Transverse colon (tissue), 4 donors: ENCODE results near the gene PRPSAP1. TPM values are rescaled to one million over a fixed set of nuclear protein-coding genes. Genes with fewer than 3 reads are reported as not detected.

ENCODE experiments used
- DNase-seq: peaks from one replicate; pipeline ENCODE4 v3.0.0-alpha.2; 2019
- H3K27ac ChIP-seq, 4 donors: fragments of 200-600 bp; sonication (generic); 2 replicates each; pipeline ENCODE4 v1.5.1; 2016 to 2018; ENCODE audit warnings: inconsistent platforms in 4 of 4
- H3K27me3 ChIP-seq: fragments of 200-600 bp; sonication (generic); 2 replicates; pipeline ENCODE4 v1.5.1; 2017; ENCODE audit warnings: inconsistent platforms
- H3K36me3 ChIP-seq, 4 donors: fragments of 200-600 bp; sonication (generic); 2 replicates each; pipeline ENCODE4 v1.5.1; 2017 to 2019; ENCODE audit warnings: inconsistent platforms in 4 of 4
- H3K4me1 ChIP-seq, 4 donors: fragments of 200-600 bp; sonication (generic); 2 replicates each; pipeline ENCODE4 v1.5.1; 2017 to 2020; ENCODE audit warnings: inconsistent platforms in 4 of 4
- H3K4me3 ChIP-seq, 4 donors: fragments of 200-600 bp; sonication (generic); 1 replicate in 1 of 4; 2 replicates in 3 of 4; pipeline versions ENCODE4 v1.5.1 to v1.6.1; 2017 to 2019; ENCODE audit warnings: inconsistent platforms in 4 of 4
- H3K9me3 ChIP-seq, 2 donors: fragments of 200-600 bp; sonication (generic); 2 replicates each; pipeline ENCODE4 v1.5.1; 2017 to 2019; ENCODE audit warnings: inconsistent platforms in 2 of 2
- CTCF ChIP-seq, 5 experiments: fragments of 200-600 bp in 3 of 5; fragments of 450-650 bp in 2 of 5; sonication (generic) in 3 of 5; IDR thresholded peaks; 1 replicate in 2 of 5; 2 replicates in 3 of 5; pipeline ENCODE4 v1.5.1; 2016 to 2017; ENCODE audit warnings: antibody characterized with exemption in 5 of 5, inconsistent platforms in 3 of 5, mild to moderate bottlenecking in 2 of 5, moderate library complexity in 1 of 5
- EP300 ChIP-seq: sonication (generic); formaldehyde crosslinking; IDR thresholded peaks from one replicate; pipeline ENCODE4 v1.6.1; 2017; ENCODE audit warnings: antibody characterized with exemption, low read depth
- POLR2A ChIP-seq: fragments of 450-650 bp; IDR thresholded peaks from one replicate; pipeline ENCODE4 v1.6.1; 2016; ENCODE audit warnings: antibody characterized with exemption, mild to moderate bottlenecking, moderate library complexity
- POLR2AphosphoS5 ChIP-seq, 3 donors: sonication (generic); formaldehyde crosslinking; IDR thresholded peaks; one replicate each; pipeline ENCODE4 v1.6.1; 2016; ENCODE audit warnings: antibody characterized with exemption in 3 of 3
- WGBS, 2 donors: methylation state at CpG; one replicate each; pipeline ENCODE4 v1.1.5; 2018; ENCODE audit warnings: low coverage in 1 of 2; 5-methylcytosine and 5-hydroxymethylcytosine counted together
- in situ Hi-C, 4 donors: fragments of 200-750 bp; cut with MboI; loops; one replicate each; pipeline versions ENCODE4 v1.15.0 to v1.15.1; 2017; ENCODE audit warnings: low sequenced_read_pairs in 3 of 4, low pct_ligation_motif_present in 1 of 4, low pct_unique_long_range_greater_than_20kb in 1 of 4
- intact Hi-C: fragments of 100-400 bp; cut with DNase I; formaldehyde crosslinking; loops from one replicate; pipeline ENCODE4 v1.15.1; 2023; ENCODE audit warnings: low total_unique reads
- total RNA-seq, 4 donors: library from RNA; depleted of rRNA; stranded (reverse); fragments of >200 nt; gene quantifications; one replicate each; pipeline ENCODE4 v1.1.0, GENCODE V29; 2016

The PRPSAP1 gene
- total RNA-seq, 4 donors from 2014 or later, result 50.1 to 147 (median 96.7) TPM

GRCh38 chr17:76317535-76317934 is 36.2 kb downstream of the PRPSAP1 start:
- Histone ChIP-seq H3K27ac (no peak overlapping the region), H3K4me1 (no peaks in the 10 kb centered on the region), H3K9me3 (no peaks in the 10 kb centered on the region), H3K36me3 (peaks cover 0 to 8% (median under 1%) of the 10 kb centered on the region in 4 donors), H3K27me3 (no peaks in the 10 kb centered on the region), H3K4me3 (no peak overlapping the region)
- TF ChIP-seq EP300 (no peak), POLR2AphosphoS5 (IDR thresholded peaks at IDR 0.05) (no peak)
- WGBS, 2 donors, result 91% methylated on average over 2 of the region's 2 CpGs
- intact Hi-C loops (no loop called here), in situ Hi-C loops (no loop called here)
- no peak for DNase-seq

- in situ Hi-C loops (no loop called here), intact Hi-C loops (no loop called here)
- TF ChIP-seq POLR2AphosphoS5 (IDR thresholded peaks at IDR 0.05) (no peak), EP300 (no peak)
- Histone ChIP-seq H3K27me3 (no peaks in the 10 kb centered on the region), H3K9me3 (no peaks in the 10 kb centered on the region), H3K36me3 (peaks cover 0 to 26% (median 2%) of the 10 kb centered on the region in 4 donors), H3K27ac (no peak overlapping the region), H3K4me1 (no peaks in the 10 kb centered on the region), H3K4me3 (no peak overlapping the region)
- 87 to 94% methylated on average over 11 to 15 of the region's 15 CpGs for WGBS, 2 donors
- no peak for DNase-seq
Measured at GRCh38 chr17:76314392-76315227, 39.1 kb downstream of the PRPSAP1 start.

GRCh38 chr17:76312735-76313134 is 41.0 kb downstream of the PRPSAP1 start:
- Histone ChIP-seq H3K27me3 (no peaks in the 10 kb centered on the region), H3K27ac (no peak overlapping the region), H3K4me3 (no peak overlapping the region), H3K36me3 (peaks cover 0 to 26% (median 2%) of the 10 kb centered on the region in 4 donors), H3K4me1 (no peaks in the 10 kb centered on the region), H3K9me3 (no peaks in the 10 kb centered on the region)
- intact Hi-C loops, result no loop called here
- in situ Hi-C loops, result no loop called here
- 79 to 87% methylated on average over 9 of the region's 9 CpGs for WGBS, 2 donors
- no peak for TF ChIP-seq POLR2A
- no peak for TF ChIP-seq POLR2AphosphoS5 (IDR thresholded peaks at IDR 0.05)
- no peak for TF ChIP-seq EP300
- no peak for TF ChIP-seq CTCF (IDR thresholded peaks at IDR 0.05)
- no peak for DNase-seq

DNA sequence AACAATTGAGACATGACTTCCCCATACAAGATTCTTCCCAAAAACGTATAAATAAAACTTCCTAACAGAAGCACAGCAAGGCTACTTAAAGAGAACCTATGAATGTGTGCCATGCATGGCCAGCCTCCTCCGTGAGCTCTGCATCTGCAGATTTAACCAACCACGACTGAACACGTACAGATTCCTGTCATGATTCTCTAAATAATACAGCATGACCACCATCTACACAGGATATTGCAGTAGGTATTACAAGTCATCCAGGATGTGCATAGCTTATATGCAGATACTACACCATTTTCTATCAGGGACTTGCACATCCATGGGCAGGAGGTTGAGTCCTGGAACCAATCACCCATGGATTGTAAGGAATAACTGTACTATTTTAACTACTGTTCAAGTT is 44.3 kb downstream of the PRPSAP1 start:
- intact Hi-C loops (loop anchor here (10.0 kb wide), 1 partner anchor 195 kb away; the partner anchor contains the start of gene RHBDF2), in situ Hi-C loops (loop anchor here in 1 of 4 donors (10.0 kb wide), 1 partner anchor 85 kb away; no protein-coding TSS in a partner anchor)
- Histone ChIP-seq H3K36me3 (peaks cover 0 to 26% (median 2%) of the 10 kb centered on the region in 4 donors), H3K9me3 (no peaks in the 10 kb centered on the region), H3K4me1 (no peaks in the 10 kb centered on the region), H3K27me3 (no peaks in the 10 kb centered on the region), H3K27ac (no peak overlapping the region), H3K4me3 (no peak overlapping the region)
- no peak for TF ChIP-seq EP300
- TF ChIP-seq POLR2A, result no peak
- TF ChIP-seq CTCF (IDR thresholded peaks at IDR 0.05), result no peak
- no peak for TF ChIP-seq POLR2AphosphoS5 (IDR thresholded peaks at IDR 0.05)
- no peak for DNase-seq
- 84 to 90% methylated on average over 4 of the region's 4 CpGs for WGBS, 2 donors

GRCh38 chr17:76307966-76308338 is 45.8 kb downstream of the PRPSAP1 start, which contains the start of gene QRICH2:
Gene QRICH2 (minus strand): TSS chr17:76308276. CDS start chr17:76307998, 278 bp downstream.
- WGBS, 2 donors, result 96% methylated on average over 43 of the region's 44 CpGs; no CpG with 5 or more reads in 1 of the 2 donors
- in situ Hi-C loops, result loop anchor here in 1 of 4 donors (10.0 kb wide), 1 partner anchor 87 kb away; no protein-coding TSS in a partner anchor
- TF ChIP-seq POLR2AphosphoS5 (IDR thresholded peaks at IDR 0.05), result no peak
- no peak for TF ChIP-seq EP300
- TF ChIP-seq POLR2A, result no peak
- TF ChIP-seq CTCF (IDR thresholded peaks at IDR 0.05), result no peak
- Histone ChIP-seq H3K4me3 (no peak within 1 kb of the TSS), H3K36me3 (peaks cover 0 to 22% (median 2%) of the 10 kb centered on the region in 4 donors), H3K27me3 (no peaks in the 10 kb centered on the region), H3K9me3 (no peaks in the 10 kb centered on the region), H3K27ac (no peak within 1 kb of the TSS), H3K4me1 (peaks cover 0 to 3% (median 0%) of the 10 kb centered on the region in 4 donors)
- no peak for DNase-seq
- intact Hi-C loops, result loop anchor here (10.0 kb wide), 1 partner anchor 197 kb away; the partner anchor contains the start of gene RHBDF2
